Esophagus muscularis mucosa (tissue), 3 donors: ENCODE data around the gene CAMK1.

Experiments used
- POLR2A ChIP-seq: fragments of 450-650 bp; IDR thresholded peaks from one replicate; pipeline ENCODE4 v1.6.1; 2017; ENCODE audit warnings: antibody characterized with exemption, moderate library complexity, mild to moderate bottlenecking, low read depth
- POLR2AphosphoS5 ChIP-seq, 2 donors: sonication (generic); formaldehyde crosslinking; IDR thresholded peaks; one replicate each; pipeline ENCODE4 v1.6.1; 2017; ENCODE audit warnings: antibody characterized with exemption in 2 of 2
- TF ChIP-seq, protein P1 (sequence below), 3 experiments: fragments of 200-600 bp in 2 of 3; fragments of 450-650 bp in 1 of 3; sonication (generic) in 2 of 3; IDR thresholded peaks; one replicate each; pipeline ENCODE4 v1.5.1; 2017 to 2019; ENCODE audit warnings: antibody characterized with exemption in 3 of 3, mild to moderate bottlenecking in 2 of 3, moderate library complexity in 1 of 3

GRCh38 chr3:9795207-9795606, 25.5 kb upstream of the CAMK1 start:
- TF ChIP-seq, protein P1, sequence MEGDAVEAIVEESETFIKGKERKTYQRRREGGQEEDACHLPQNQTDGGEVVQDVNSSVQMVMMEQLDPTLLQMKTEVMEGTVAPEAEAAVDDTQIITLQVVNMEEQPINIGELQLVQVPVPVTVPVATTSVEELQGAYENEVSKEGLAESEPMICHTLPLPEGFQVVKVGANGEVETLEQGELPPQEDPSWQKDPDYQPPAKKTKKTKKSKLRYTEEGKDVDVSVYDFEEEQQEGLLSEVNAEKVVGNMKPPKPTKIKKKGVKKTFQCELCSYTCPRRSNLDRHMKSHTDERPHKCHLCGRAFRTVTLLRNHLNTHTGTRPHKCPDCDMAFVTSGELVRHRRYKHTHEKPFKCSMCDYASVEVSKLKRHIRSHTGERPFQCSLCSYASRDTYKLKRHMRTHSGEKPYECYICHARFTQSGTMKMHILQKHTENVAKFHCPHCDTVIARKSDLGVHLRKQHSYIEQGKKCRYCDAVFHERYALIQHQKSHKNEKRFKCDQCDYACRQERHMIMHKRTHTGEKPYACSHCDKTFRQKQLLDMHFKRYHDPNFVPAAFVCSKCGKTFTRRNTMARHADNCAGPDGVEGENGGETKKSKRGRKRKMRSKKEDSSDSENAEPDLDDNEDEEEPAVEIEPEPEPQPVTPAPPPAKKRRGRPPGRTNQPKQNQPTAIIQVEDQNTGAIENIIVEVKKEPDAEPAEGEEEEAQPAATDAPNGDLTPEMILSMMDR (IDR thresholded peaks at IDR 0.05): no peak
- no peak for TF ChIP-seq POLR2AphosphoS5 (IDR thresholded peaks at IDR 0.05)
- TF ChIP-seq POLR2A: no peak
